CD14-positive monocyte (primary cell): ENCODE results near the gene SPNS3. TPM values are rescaled to one million over a fixed set of nuclear protein-coding genes. Genes with fewer than 3 reads are reported as not detected.

Experiments
- DNase-seq, 3 donors: peaks; one replicate each; pipeline ENCODE4 v3.0.0-alpha.2; 2011 to 2022
- H2AFZ ChIP-seq: 2 replicates; pipeline ENCODE4 v1.6.0; 2012; ENCODE audit warnings: mild to moderate bottlenecking, low read depth, low read length, inconsistent platforms; ENCODE audit not compliant: insufficient read depth, poor library complexity, severe bottlenecking
- H3K27ac ChIP-seq, 2 donors: 1 replicate in 1 of 2; 2 replicates in 1 of 2; pipeline ENCODE4 v1.5.1; 2012 to 2013; ENCODE audit warnings: low read length in 2 of 2, control low read depth in 1 of 2, inconsistent platforms in 1 of 2, low read depth in 1 of 2, mild to moderate bottlenecking in 1 of 2
- H3K27me3 ChIP-seq, 2 donors: one replicate each; pipeline versions ENCODE4 v1.6.0 to v1.6.1; 2011 to 2013; ENCODE audit warnings: low read length in 2 of 2; ENCODE audit not compliant: control insufficient read depth in 2 of 2, insufficient read depth in 2 of 2
- H3K36me3 ChIP-seq, 2 donors: replicated peaks in 1 of 2; 1 replicate in 1 of 2; 2 replicates in 1 of 2; pipeline versions ENCODE4 v1.5.1 to v1.6.1; 2012 to 2013; ENCODE audit warnings: low read length in 2 of 2, control low read depth in 1 of 2, inconsistent platforms in 1 of 2, mild to moderate bottlenecking in 1 of 2; ENCODE audit not compliant: insufficient read depth in 2 of 2, control insufficient read depth in 1 of 2
- H3K4me1 ChIP-seq, 2 donors: 1 replicate in 1 of 2; 2 replicates in 1 of 2; pipeline versions ENCODE4 v1.5.1 to v1.6.1; 2012 to 2013; ENCODE audit warnings: low read length in 2 of 2, control low read depth in 1 of 2, inconsistent platforms in 1 of 2, mild to moderate bottlenecking in 1 of 2, moderate library complexity in 1 of 2; ENCODE audit not compliant: insufficient read depth in 2 of 2, control insufficient read depth in 1 of 2
- H3K4me2 ChIP-seq: replicated peaks from 2 replicates; pipeline ENCODE3; 2012; ENCODE audit warnings: low read length, moderate library complexity, mild to moderate bottlenecking; ENCODE audit not compliant: poor library complexity, severe bottlenecking; ENCODE audit errors: extremely low read depth
- H3K4me3 ChIP-seq, 3 experiments: fragments of 200-600 bp in 1 of 3; sonication (generic) in 1 of 3; replicated peaks in 1 of 3; 1 replicate in 2 of 3; 2 replicates in 1 of 3; pipeline ENCODE4 v1.5.1; 2011 to 2013; ENCODE audit warnings: low read length in 3 of 3, mild to moderate bottlenecking in 3 of 3, control low read depth in 2 of 3, low read depth in 2 of 3, inconsistent platforms in 1 of 3, moderate library complexity in 1 of 3
- H3K79me2 ChIP-seq: 2 replicates; pipeline ENCODE4 v1.6.0; 2012; ENCODE audit warnings: mild to moderate bottlenecking, control low read depth, inconsistent platforms, low read length, moderate library complexity; ENCODE audit not compliant: insufficient read depth
- H3K9ac ChIP-seq: 2 replicates; pipeline ENCODE4 v1.6.0; 2017; ENCODE audit warnings: low read length, mild to moderate bottlenecking; ENCODE audit not compliant: insufficient read depth, poor library complexity, severe bottlenecking
- H3K9me3 ChIP-seq, 2 donors: replicated peaks in 1 of 2; 1 replicate in 1 of 2; 2 replicates in 1 of 2; pipeline versions ENCODE4 v1.5.1 to v1.6.1; 2012 to 2013; ENCODE audit warnings: low read length in 2 of 2, control low read depth in 1 of 2; ENCODE audit not compliant: control insufficient read depth in 1 of 2, insufficient read depth in 1 of 2
- H4K20me1 ChIP-seq: 2 replicates; pipeline ENCODE4 v1.6.0; 2012; ENCODE audit warnings: mild to moderate bottlenecking, low read length, control low read depth, moderate library complexity; ENCODE audit not compliant: insufficient read depth
- H3K27ac Mint-ChIP-seq, 7 donors: one replicate each; pipeline ENCODE4 v1.8.0; 2020; ENCODE audit warnings: mild to moderate bottlenecking in 7 of 7, mixed read lengths in 7 of 7, moderate library complexity in 6 of 7, inconsistent platforms in 2 of 7
- H3K27me3 Mint-ChIP-seq, 3 donors: one replicate each; pipeline ENCODE4 v1.8.0; 2021 to 2022; ENCODE audit warnings: low read depth in 3 of 3, mild to moderate bottlenecking in 3 of 3, mixed read lengths in 3 of 3, moderate library complexity in 3 of 3, inconsistent platforms in 1 of 3
- H3K36me3 Mint-ChIP-seq, 2 donors: one replicate each; pipeline ENCODE4 v1.8.0; 2020; ENCODE audit warnings: mixed read lengths in 2 of 2, inconsistent platforms in 1 of 2, mild to moderate bottlenecking in 1 of 2
- H3K4me1 Mint-ChIP-seq: one replicate; pipeline ENCODE4 v1.8.0; 2020; ENCODE audit warnings: mild to moderate bottlenecking, mixed read lengths
- H3K4me3 Mint-ChIP-seq, 2 donors: one replicate each; pipeline ENCODE4 v1.8.0; 2020; ENCODE audit warnings: mild to moderate bottlenecking in 2 of 2, mixed read lengths in 2 of 2, moderate library complexity in 1 of 2
- H3K9me3 Mint-ChIP-seq, 7 donors: one replicate each; pipeline ENCODE4 v1.8.0; 2020 to 2022; ENCODE audit warnings: mixed read lengths in 7 of 7, mild to moderate bottlenecking in 6 of 7, moderate library complexity in 6 of 7, inconsistent platforms in 2 of 7
- WGBS: methylation state at CpG from one replicate; pipeline ENCODE4 v1.1.5; 2013; ENCODE audit warnings: missing lambda C conversion rate; ENCODE audit not compliant: insufficient coverage; 5-methylcytosine and 5-hydroxymethylcytosine counted together
- intact Hi-C, 2 donors: fragments of 100-400 bp; cut with micrococcal nuclease; formaldehyde crosslinking; loops; one replicate each; pipeline versions ENCODE4 v1.15.0 to v1.15.1; 2023
- polyA plus RNA-seq, 3 donors: library from polyadenylated mRNA; depleted of rRNA in 1 of 3; unstranded in 2 of 3; stranded (reverse) in 1 of 3; fragments of 300-500 nt in 2 of 3; fragments of >200 nt in 1 of 3; fragmentation: Illumina TruSeq in 2 of 3; gene quantifications; 1 replicate in 2 of 3; 2 replicates in 1 of 3; pipeline ENCODE4 v1.2.3, GENCODE V29; 2012 to 2021
- TF ChIP-seq, protein P1 (sequence below): fragments of 200-600 bp; IDR thresholded peaks from one replicate; pipeline ENCODE4 v1.8.0; 2022; ENCODE audit warnings: antibody characterized with exemption, mild to moderate bottlenecking

SPNS3 gene
- polyA plus RNA-seq, 3 donors: 2.3 to 5.7 (median 4.5) TPM

DNA sequence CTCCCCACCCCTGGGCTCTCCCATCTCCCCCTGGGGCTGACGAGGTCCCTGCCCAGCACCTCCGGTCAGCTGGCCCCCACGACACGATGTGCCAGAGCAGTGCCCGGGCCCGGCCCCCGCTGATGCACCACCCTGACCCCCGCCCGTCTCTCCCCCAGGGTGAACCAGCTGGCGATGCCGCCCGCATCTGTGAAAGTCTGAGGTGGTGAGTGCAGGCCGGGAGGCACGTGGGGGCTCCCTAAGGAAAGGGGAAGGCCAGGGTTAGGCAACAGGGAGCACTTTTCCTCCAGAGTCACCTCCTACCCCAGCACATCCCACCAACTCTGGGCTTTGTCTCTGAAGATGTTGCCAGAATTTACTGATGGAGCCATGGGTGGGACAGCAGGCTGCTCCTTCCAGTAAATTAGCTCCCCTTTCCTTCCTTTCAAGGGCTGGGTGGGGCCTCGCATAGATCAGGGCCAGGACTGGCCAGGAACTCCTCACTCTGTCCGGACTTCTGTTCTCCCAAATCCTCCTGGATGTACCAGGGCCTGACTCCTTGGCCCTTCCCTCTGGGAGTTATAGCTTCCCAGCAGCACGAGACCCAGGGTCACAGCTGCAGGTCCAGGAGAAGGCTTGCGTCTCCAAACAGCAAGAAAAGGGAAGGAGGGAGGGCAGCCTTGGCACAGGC lies 103.1 kb downstream of the SPNS3 start:
- peaks cover 22 to 41% of the 10 kb centered on the region in 2 donors for H3K36me3 Mint-ChIP-seq
- peaks cover 22% of the 10 kb centered on the region for H3K4me1 Mint-ChIP-seq
- peak in 2 of 3 donors; percentile 6 to 46 for DNase-seq
- H3K27me3 Mint-ChIP-seq: peaks cover 8 to 9% (median 8%) of the 10 kb centered on the region in 3 donors
- no peaks in the 10 kb centered on the region for H3K9me3 ChIP-seq
- TF ChIP-seq, protein P1, sequence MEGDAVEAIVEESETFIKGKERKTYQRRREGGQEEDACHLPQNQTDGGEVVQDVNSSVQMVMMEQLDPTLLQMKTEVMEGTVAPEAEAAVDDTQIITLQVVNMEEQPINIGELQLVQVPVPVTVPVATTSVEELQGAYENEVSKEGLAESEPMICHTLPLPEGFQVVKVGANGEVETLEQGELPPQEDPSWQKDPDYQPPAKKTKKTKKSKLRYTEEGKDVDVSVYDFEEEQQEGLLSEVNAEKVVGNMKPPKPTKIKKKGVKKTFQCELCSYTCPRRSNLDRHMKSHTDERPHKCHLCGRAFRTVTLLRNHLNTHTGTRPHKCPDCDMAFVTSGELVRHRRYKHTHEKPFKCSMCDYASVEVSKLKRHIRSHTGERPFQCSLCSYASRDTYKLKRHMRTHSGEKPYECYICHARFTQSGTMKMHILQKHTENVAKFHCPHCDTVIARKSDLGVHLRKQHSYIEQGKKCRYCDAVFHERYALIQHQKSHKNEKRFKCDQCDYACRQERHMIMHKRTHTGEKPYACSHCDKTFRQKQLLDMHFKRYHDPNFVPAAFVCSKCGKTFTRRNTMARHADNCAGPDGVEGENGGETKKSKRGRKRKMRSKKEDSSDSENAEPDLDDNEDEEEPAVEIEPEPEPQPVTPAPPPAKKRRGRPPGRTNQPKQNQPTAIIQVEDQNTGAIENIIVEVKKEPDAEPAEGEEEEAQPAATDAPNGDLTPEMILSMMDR: no peak
- peaks cover 39 to 42% of the 10 kb centered on the region in 2 donors for H3K36me3 ChIP-seq
- peak overlapping the region; percentile 50 to 71 for H3K4me3 Mint-ChIP-seq
- H3K9ac ChIP-seq: peak overlapping the region; percentile 51
- no peaks in the 10 kb centered on the region for H3K27me3 ChIP-seq
- H3K27ac Mint-ChIP-seq: no peak overlapping the region
- H3K27ac ChIP-seq: peak overlapping the region in 1 of 2 donors; percentile 58
- no peaks in the 10 kb centered on the region for H4K20me1 ChIP-seq
- H3K9me3 Mint-ChIP-seq: no peaks in the 10 kb centered on the region
- 67% methylated on average over 4 of the region's 18 CpGs for WGBS
- H3K4me3 ChIP-seq: peak overlapping the region in 1 of 3 experiments; percentile 37
- H3K79me2 ChIP-seq: no peaks in the 10 kb centered on the region
- H3K4me1 ChIP-seq: peaks cover 15 to 18% of the 10 kb centered on the region in 2 donors
- H2AFZ ChIP-seq: peak overlapping the region; percentile 29
- intact Hi-C loops: no loop called here
- peak overlapping the region; percentile 68 for H3K4me2 ChIP-seq

Other genes with a start within 250 kb of the SPNS3 start
- 10 to 100 TPM; 13.5 to 46.1 (median 21.7) TPM for gene ANKFY1, start 170.0 kb upstream of the SPNS3 start, polyA plus RNA-seq
- gene UBE2G1, start 67.3 kb upstream of the SPNS3 start, polyA plus RNA-seq: 10 to 100 TPM; 18.3 to 41.4 (median 29.3) TPM
- under 1 TPM in 2 of 3 donors, not detected in 1; 0.23 to 0.33 TPM for gene SPNS2, start 64.9 kb downstream of the SPNS3 start, polyA plus RNA-seq
- 10 to 100 TPM in 1 of 3 donors, 1 to 10 TPM in 2; 4.2 to 22.3 (median 5.3) TPM for gene MYBBP1A, start 121.4 kb downstream of the SPNS3 start, polyA plus RNA-seq
- not detected for gene GGT6, start 126.6 kb downstream of the SPNS3 start, polyA plus RNA-seq
- gene SMTNL2, start 150.6 kb downstream of the SPNS3 start, polyA plus RNA-seq: under 1 TPM in 1 of 3 donors, not detected in 2; 0.08 TPM
- gene ALOX15, start 207.7 kb downstream of the SPNS3 start, polyA plus RNA-seq: under 1 TPM in 2 of 3 donors, not detected in 1; 0.05 to 0.13 TPM